Right cardiac atrium (tissue), 5 donors: Measurements from ENCODE around the gene MYL3. TPM values are rescaled to one million over a fixed set of nuclear protein-coding genes. Genes with fewer than 3 reads are reported as not detected.

Experiments
- ATAC-seq, 2 donors: fragments of 200-7000 bp; cut with Tn5 transposase; one replicate each; pipeline versions ENCODE4 v1.8.0 to v1.9.1; 2020; ENCODE audit warnings: moderate library complexity in 2 of 2, mild to moderate bottlenecking in 1 of 2
- DNase-seq, 3 donors: peaks; one replicate each; pipeline ENCODE4 v3.0.0-alpha.2; 2020
- H3K27ac ChIP-seq: one replicate; pipeline ENCODE4 v1.5.1; 2013; ENCODE audit warnings: mild to moderate bottlenecking, low read length, control low read depth, moderate library complexity
- H3K27me3 ChIP-seq: one replicate; pipeline ENCODE4 v1.6.1; 2013; ENCODE audit not compliant: control insufficient read depth, insufficient read depth
- H3K4me1 ChIP-seq: one replicate; pipeline ENCODE4 v1.6.1; 2013; ENCODE audit warnings: low read length; ENCODE audit not compliant: control insufficient read depth, insufficient read depth
- H3K4me3 ChIP-seq: one replicate; pipeline ENCODE4 v1.5.1; 2013; ENCODE audit warnings: low read length, control low read depth
- H3K9me3 ChIP-seq: one replicate; pipeline ENCODE4 v1.6.1; 2013; ENCODE audit warnings: low read length; ENCODE audit not compliant: control insufficient read depth
- WGBS: extraction: QIAGEN DNeasy Blood & Tissue Kit; methylation state at CpG from one replicate; pipeline ENCODE4 v1.1.7; 2013; 5-methylcytosine and 5-hydroxymethylcytosine counted together
- intact Hi-C, 4 donors: fragments of 100-400 bp; cut with DNase I; formaldehyde crosslinking; loops; one replicate each; pipeline versions ENCODE4 v1.11.0 to v1.14.0; 2022 to 2023
- polyA plus RNA-seq: library from polyadenylated mRNA; stranded (reverse); fragments of 200-250 nt; gene quantifications from one replicate; pipeline ENCODE4 v1.2.3, GENCODE V29; 2013
- total RNA-seq, 4 donors: library from RNA; stranded (reverse); fragmentation: NEBNext Ultra II Directional; extraction: Animal tissue kit (Norgen Biotek cat#: 25700); gene quantifications; one replicate each; pipeline ENCODE4 v1.2.1, GENCODE V29; 2021
- donor health status: healthy with polysubstance abuse.
- donor health status: DM: no; HTN: yes; CAD: no.
- donor health status: DM: no; HTN: no; CAD: no.
- donor health status: DM: no; HTN: yes; CAD: no; lungs with severe emphysema.
- donor health status: DM: yes; HTN: yes; CAD: no.

The MYL3 gene
- total and polyA plus RNA-seq, 5 donors: 42.7 to 1,012 (median 428) TPM

DNA sequence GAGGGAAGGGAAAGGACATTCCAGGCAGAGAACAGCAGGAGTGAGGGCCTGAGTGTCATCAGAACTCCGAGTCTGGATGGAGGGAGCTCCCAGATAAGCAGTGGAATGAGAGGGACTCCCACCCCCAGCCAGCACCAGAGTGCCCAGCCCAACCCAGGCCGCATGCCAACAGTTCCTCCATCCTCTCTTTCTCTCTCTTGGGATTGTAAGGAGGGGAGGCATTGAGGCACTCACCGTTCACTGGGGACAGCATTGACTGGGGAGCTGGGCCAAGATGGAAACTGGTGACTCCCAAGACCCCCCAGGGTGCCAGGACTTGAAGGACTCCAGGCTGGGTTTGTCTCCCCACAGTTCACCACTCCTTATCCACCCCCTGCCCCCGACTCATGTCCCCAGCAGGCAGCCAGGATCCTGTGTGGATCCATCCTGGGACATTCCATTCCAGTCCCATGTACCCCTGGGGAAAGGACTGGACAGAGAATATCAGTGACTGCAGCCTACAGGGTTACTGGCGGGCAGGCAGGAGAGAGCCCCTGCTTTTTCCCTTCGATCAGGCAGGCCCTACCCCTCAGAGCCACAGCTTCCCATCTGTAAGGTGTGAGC lies 30.0 kb upstream of the MYL3 start:
- Histone ChIP-seq H3K27me3 (no peaks in the 10 kb centered on the region), H3K27ac (peak overlapping the region; percentile 33), H3K9me3 (no peaks in the 10 kb centered on the region), H3K4me3 (no peak overlapping the region), H3K4me1 (peaks cover 12% of the 10 kb centered on the region)
- DNase-seq: peak; percentile 43 to 79 (median 76)
- peak; percentile 14 to 25 for ATAC-seq
- 48% methylated on average over 6 of the region's 6 CpGs for WGBS
- intact Hi-C loops: loop anchor here in 1 of 4 donors (5.0 kb wide), 1 partner anchor 46 kb away; no protein-coding TSS in a partner anchor

DNA sequence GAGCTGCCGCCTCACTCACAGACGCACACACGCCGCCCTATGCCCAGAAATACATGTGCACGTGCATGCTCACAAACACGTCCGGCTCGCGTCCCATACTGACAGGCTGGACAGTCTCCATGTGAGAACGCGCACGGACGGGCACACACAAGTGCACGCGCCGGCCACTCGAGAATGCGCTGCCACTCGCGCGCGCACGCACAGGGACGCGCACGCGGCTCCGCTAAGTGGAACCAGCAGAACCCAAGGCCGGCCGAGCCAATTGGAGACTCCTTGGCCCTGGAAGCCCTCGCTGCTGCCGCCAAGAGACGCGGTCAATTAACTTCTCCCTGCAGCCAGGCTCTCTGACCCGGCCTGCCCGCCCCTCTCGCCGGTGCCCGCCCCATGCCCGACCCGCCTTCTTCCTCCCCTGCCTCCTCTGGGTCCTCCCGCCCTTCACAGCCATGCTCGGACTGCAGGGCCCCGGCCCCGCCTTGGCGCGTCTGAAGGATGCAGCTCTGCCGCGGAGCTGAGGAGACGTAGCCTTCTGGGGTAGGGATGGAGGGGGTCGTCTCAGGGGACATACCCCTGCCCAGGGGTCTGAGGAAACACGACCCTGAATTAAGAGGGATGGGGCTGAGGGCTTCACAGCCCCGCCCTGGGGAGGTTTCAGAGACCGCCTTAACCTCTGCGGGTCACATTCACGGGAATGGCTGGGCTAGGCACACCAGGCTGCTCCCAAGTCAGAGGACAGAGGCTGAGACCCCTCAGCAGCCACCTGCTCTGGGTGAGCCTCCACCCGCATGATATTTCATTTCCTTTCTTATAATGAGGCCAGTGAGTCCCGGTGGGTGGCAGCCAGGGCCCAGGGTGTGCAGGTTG lies 29.3 kb upstream of the MYL3 start:
- DNase-seq (peak; percentile 83 to 95 (median 93)), ATAC-seq (peak; percentile 80 to 82)
- Histone ChIP-seq H3K9me3 (no peaks in the 10 kb centered on the region), H3K4me3 (peak overlapping the region; percentile 25), H3K4me1 (peaks cover 12% of the 10 kb centered on the region), H3K27ac (peak overlapping the region; percentile 33), H3K27me3 (no peaks in the 10 kb centered on the region)
- WGBS: 6% methylated on average over 58 of the region's 58 CpGs
- intact Hi-C loops: loop anchor here in 1 of 4 donors (5.0 kb wide), 1 partner anchor 45 kb away; no protein-coding TSS in a partner anchor

DNA sequence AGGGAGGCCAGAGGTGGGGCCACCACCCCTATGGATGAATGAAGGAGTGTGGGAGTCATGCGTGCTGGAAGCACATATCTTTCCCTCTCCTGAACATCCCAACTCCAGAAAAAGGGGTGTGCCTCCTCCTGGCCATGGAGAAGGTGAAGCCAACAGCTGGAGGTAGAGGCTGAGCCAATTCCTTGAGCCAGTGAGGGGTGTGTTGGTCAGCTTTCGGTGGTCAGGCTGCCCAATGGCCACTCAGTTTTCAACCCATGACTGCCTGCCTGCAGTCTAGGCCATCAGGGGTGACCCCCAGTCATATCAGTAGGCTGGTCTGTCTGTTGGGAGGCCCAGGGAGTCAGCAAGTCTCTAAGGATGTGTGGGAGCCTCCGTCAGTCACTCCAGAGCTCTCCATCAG lies 27.9 kb upstream of the MYL3 start:
- DNase-seq: peak in 2 of 3 donors; percentile 27 to 32
- Histone ChIP-seq H3K4me3 (no peak overlapping the region), H3K4me1 (peaks cover 12% of the 10 kb centered on the region), H3K9me3 (no peaks in the 10 kb centered on the region), H3K27me3 (no peaks in the 10 kb centered on the region), H3K27ac (no peak overlapping the region)
- no peak for ATAC-seq
- 89% methylated on average over 3 of the region's 3 CpGs for WGBS
- intact Hi-C loops: loop anchor here in 1 of 4 donors (5.0 kb wide), 1 partner anchor 44 kb away; no protein-coding TSS in a partner anchor

DNA sequence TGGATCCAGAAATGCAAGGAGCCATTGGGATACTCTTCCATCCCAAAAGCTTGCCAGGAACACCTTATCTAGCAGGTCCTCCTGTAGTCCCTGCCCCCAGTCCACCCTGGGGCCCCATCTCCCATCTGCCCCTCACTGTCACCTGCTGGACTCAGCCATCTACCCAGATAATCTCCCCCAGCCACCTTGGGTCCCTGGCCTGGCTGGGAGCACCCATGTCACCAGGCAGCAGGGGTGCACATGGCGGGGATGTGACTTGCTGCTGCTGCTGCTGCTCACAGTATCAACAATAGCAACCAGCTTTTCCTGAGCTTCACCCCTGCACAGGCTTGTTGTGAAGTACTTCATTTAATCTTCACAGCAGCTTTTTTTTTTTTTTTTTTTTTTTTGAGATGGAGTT lies 26.9 kb upstream of the MYL3 start:
- Histone ChIP-seq H3K9me3 (no peaks in the 10 kb centered on the region), H3K27ac (no peak overlapping the region), H3K27me3 (no peaks in the 10 kb centered on the region), H3K4me3 (no peak overlapping the region), H3K4me1 (peaks cover 12% of the 10 kb centered on the region)
- peak in 2 of 3 donors; percentile 25 to 37 for DNase-seq
- no peak for ATAC-seq
- 95% methylated on average over 1 of the region's 1 CpG for WGBS
- intact Hi-C loops: loop anchor here in 1 of 4 donors (5.0 kb wide), 1 partner anchor 43 kb away; no protein-coding TSS in a partner anchor

DNA sequence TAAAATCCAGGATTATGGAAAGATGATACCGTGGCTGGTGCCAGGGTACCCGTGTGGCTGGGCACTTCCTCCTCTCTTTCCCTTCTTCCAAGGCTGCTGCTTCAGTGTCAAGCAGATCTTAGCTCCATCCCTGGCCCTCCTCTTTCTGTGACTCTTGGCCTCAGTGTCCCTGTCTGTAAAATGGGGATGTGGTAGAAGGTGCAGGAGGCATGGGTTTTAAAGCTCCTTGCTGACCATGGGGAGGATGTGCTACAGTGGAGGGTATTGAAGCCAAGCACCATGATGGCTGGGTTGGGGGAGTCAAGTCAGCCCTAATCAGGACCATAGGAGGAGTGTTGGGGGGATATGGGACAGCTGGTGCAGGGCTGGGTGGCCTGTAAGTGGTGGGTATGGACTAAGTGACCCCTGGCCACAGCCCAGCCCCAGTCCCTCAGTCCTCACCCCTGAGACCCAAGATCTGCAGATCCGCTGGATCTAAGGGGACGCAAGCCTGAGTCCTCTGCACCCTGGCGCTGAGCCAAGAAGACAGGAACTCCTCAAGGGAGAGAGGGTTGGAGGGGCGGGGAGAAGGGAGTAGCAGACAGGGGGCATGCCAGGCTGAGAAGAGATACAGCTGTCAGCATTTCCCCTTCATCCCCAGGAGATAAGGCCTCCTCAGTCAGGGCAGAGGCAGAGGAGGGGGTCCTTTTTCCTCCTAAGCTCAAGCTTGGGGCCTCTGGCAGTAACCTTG lies 26.3 kb upstream of the MYL3 start:
- Histone ChIP-seq H3K4me3 (no peak overlapping the region), H3K4me1 (peaks cover 12% of the 10 kb centered on the region), H3K27me3 (no peaks in the 10 kb centered on the region), H3K27ac (no peak overlapping the region), H3K9me3 (no peaks in the 10 kb centered on the region)
- WGBS: 52% methylated on average over 6 of the region's 6 CpGs
- intact Hi-C loops: loop anchor here in 1 of 4 donors (5.0 kb wide), 1 partner anchor 42 kb away; no protein-coding TSS in a partner anchor
- peak; percentile 51 to 82 (median 78) for DNase-seq
- ATAC-seq: no peak

DNA sequence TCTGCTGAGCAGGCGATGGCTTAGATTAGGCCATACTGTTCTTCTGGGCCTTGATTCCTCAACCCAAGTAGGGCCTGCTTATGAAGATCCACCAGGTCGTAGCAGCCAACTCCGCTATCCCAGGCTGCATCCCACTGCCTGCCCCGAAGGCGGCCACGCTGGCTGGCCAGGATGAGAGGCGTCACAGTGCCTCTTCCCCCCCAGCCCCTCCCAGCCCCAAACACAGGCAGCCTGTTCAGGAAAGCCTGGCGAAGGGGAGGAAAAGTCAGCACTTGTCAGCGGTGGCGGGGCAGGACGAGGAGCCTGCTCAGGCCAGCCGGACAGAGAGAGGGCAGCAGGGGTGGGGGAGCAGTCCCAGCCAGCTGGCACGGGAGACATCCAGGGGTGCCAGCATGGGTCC lies 25.5 kb upstream of the MYL3 start:
- Histone ChIP-seq H3K27me3 (no peaks in the 10 kb centered on the region), H3K4me1 (peaks cover 12% of the 10 kb centered on the region), H3K9me3 (no peaks in the 10 kb centered on the region), H3K27ac (no peak overlapping the region), H3K4me3 (no peak overlapping the region)
- intact Hi-C loops: no loop called here
- WGBS: 48% methylated on average over 13 of the region's 13 CpGs
- ATAC-seq (peak in 1 of 2 donors; percentile 5), DNase-seq (peak; percentile 36 to 71 (median 64))

DNA sequence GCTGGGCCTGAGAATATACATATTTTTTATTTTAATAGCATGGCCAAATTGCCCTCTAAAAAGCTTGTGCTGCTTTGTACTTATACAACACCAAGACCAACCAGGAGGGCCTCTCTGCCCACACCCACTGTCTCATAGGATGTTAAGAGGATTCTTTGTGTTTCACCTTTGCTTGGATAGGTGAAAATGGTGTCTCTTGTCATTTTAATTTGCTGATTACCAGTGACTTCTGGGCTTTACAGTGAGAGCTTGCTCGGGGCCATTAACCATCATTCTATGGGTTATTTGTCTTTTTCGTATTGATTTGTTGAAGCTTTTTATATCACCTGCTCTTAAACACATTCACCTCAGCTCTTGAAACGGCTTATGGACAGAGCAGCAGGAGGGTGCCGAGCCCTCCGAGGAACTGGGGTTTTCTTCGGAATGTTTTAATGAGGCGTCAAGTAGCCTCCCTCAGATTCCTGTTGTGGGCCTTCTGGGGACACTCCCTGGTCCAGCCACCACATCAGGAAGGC lies 24.8 kb upstream of the MYL3 start:
- no peak for ATAC-seq
- no peak overlapping the region for H3K4me3 ChIP-seq
- H3K4me1 ChIP-seq: peaks cover 12% of the 10 kb centered on the region
- intact Hi-C loops: no loop called here
- 75% methylated on average over 7 of the region's 7 CpGs for WGBS
- H3K27me3 ChIP-seq: no peaks in the 10 kb centered on the region
- DNase-seq: peak in 2 of 3 donors; percentile 3 to 18
- no peak overlapping the region for H3K27ac ChIP-seq
- H3K9me3 ChIP-seq: no peaks in the 10 kb centered on the region

DNA sequence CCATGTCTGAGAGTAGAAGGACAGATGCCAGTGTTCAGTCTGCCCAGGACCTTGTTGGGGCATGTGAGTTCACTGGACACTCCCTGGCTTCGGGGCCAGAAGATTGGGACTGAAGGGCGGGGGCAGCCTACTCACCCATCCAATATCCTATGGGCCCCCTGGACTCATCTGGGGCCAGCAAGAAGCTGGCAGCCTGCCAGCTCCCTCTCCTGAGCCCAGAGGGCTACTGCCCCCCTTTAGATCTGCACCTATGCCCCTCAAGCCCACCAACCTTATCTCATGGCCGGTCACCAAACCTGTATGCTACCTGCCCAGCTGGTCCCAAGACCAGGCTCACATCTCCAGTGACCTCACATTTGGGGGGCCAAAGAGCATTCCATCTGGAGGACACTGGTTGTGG lies 22.4 kb upstream of the MYL3 start:
- ATAC-seq (no peak), DNase-seq (no peak)
- Histone ChIP-seq H3K9me3 (no peaks in the 10 kb centered on the region), H3K4me3 (no peak overlapping the region), H3K27me3 (no peaks in the 10 kb centered on the region), H3K4me1 (no peaks in the 10 kb centered on the region), H3K27ac (no peak overlapping the region)
- intact Hi-C loops: no loop called here
- 92% methylated on average over 3 of the region's 3 CpGs for WGBS

DNA sequence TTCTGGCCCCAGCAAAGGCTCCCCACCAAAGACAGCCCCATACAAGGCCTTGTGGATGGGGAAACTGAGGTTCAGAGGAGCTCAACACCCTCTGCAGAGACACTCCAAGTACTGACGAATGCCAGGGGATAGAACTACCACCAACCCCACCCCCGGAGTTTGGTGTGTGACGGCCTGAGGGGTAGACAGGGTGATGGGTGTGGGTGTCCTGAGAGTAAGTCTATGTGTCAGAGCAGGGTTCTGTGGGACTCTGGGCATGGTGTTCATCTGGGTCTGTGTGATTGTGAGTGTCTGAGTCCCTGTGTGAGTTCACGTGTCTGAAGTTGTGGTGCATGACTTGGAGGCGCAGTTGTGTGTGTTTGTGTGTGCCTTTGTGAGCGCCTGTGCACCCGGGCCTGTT lies 21.7 kb upstream of the MYL3 start:
- H3K9me3 ChIP-seq: no peaks in the 10 kb centered on the region
- no peaks in the 10 kb centered on the region for H3K27me3 ChIP-seq
- peak overlapping the region; percentile 7 for H3K4me3 ChIP-seq
- ATAC-seq (no peak), DNase-seq (no peak)
- WGBS: 86% methylated on average over 7 of the region's 7 CpGs
- H3K27ac ChIP-seq: no peak overlapping the region
- intact Hi-C loops: no loop called here
- H3K4me1 ChIP-seq: no peaks in the 10 kb centered on the region

DNA sequence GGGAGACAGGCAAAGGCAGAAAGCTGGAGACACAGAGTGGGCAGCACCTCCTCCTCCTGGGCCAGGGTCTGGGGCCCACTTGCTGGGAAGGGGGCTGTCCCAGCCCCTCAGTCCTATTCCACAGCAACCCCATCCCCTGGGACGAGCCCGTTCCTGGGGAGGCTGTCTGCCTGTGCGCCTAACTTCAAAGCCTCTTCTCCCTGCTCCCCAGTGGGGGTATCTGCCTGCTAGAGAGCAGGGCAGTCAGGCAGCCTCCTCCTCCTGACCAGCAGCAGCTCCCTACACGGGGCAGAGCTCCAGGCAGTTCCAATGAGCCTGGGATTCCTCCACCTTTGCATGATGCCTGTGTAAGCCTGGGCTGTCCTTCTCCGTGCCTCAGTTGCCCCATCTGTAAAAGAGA lies 21.2 kb upstream of the MYL3 start:
- 74% methylated on average over 5 of the region's 5 CpGs for WGBS
- H3K9me3 ChIP-seq: no peaks in the 10 kb centered on the region
- H3K27ac ChIP-seq: no peak overlapping the region
- ATAC-seq: no peak
- peak in 1 of 3 donors; percentile 56 for DNase-seq
- intact Hi-C loops: no loop called here
- H3K4me1 ChIP-seq: no peaks in the 10 kb centered on the region
- H3K4me3 ChIP-seq: peak overlapping the region; percentile 70
- no peaks in the 10 kb centered on the region for H3K27me3 ChIP-seq
